NCI-H2107 treated with DMSO at 0.1 percent for 48 hours (cell line): ENCODE results near the gene PPP4C.
"Not testable (repeated sequence)": the region's sequence is repeated elsewhere in the genome, so short reads cannot be mapped to it uniquely, and the experiment has no call there.

ENCODE experiments used
- DNase-seq: peaks from one replicate; lab custom pipeline; 2025; ENCODE audit not compliant: unreplicated experiment; lab: John Stamatoyannopoulos, UW

The PPP4C gene

DNA sequence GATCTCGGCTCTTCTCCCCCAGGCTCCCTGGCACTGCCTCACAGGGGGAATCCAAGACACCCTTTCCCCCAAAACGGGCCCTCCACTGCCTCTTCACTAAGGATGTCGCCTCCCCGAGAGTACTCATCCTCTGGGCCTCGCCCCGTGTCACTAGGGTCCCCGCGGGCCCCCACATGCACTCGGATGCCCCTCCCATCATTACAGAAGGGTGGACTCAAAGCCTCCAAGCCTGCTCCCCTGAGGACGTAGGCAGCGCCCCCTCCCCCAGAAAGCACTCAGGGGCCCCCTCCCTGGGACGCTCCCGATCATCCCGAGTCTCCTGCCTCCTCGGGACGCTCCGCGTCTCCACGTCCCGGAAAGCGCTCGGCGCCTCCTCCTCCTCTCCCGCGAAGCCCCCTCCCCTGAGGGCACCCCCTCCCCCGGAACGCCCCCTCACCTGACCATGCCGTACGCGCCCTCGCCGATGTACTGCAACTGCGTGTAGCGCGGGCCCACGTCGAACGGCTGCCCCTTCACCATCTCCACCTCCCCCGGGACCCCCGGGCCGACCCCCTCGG is 46.9 kb downstream of the PPP4C start:
- no peak for DNase-seq

DNA sequence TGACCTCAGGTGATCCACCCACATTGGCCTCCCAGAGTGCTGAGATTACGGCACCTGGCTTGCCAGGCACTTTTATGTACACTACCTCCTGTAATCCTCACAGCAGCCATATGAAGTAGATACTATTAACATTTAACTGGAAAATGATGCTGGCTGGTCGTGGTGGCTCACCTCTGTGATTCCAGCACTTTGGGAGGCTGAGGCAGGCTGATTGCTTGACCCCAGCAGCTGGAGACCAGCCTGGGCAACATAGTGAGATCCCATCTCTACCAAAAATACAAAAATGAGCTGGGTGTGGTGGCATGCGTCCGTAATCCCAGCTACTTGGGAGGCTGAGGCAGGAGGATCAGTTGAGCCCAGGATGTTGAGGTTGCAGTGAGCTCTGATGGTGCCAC is 49.2 kb downstream of the PPP4C start:
- DNase-seq, result no peak

DNA sequence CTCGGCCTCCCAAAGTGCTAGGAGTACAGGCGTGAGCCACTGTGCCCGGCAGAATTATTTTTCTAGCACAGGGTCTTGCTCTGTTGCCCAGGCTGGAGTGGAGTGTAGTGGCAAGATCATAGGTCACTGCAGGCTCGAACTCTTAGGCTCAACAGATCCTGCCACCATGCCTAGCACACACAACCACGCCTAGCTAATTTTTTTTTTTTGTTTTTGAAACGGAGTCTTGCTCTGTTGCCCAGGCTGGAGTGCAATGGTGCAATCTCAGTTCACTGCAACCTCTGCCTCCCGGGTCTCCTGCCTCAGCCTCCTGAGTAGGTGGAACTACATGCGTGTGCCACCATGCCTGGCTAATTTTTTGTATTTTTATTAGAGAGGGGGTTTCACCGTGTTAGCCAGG is 49.9 kb downstream of the PPP4C start:
- DNase-seq, result not testable (repeated sequence)

DNA sequence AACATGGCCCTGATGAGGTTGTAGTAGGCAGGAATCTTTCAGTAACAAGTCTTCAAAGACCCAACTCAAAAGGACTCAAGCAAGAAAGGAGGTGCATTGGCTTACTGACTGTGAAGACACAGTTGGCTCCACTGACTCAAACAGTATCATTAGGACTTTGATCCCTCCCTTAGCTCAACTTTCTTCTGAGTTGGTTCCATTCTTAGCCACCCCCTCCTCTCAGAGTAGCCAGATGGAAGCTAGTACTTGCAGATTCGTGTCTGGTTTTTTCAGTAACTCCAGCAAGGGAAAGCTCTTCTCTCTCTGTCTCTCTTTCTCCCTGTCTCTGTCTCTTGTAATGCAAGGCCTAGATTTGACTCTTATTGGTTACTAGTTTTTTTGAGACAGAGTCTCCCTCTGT is 52.2 kb downstream of the PPP4C start:
- DNase-seq, result no peak

DNA sequence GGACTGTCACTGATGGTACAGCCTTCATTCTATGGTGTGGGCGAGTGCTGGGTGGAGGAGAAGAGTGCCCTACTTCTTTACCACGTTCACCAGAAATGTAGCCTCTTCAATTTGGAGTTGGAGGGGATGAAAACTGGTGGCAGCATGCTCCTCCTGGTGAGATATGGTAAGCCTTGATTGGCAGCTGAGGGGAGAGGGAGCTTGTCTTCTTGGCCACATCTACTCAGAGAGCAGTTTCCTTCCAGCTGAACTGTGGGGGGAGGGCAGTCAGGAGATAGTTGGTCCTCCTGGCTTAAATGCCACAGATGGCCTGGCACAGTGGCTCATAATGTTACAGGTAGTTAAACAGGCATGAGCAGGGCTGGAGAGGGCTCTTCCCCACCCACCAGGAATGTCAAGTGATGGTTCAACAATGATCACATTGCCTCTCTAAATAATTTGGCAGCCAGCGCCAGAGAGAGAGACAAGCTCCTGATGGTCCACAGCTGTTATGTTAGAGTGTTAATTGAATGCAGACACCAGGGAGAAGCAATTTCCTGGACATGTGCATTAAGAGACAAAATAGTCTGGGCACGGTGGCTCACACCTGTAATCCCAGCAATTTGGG is 56.2 kb downstream of the PPP4C start:
- peak; percentile 87 for DNase-seq

DNA sequence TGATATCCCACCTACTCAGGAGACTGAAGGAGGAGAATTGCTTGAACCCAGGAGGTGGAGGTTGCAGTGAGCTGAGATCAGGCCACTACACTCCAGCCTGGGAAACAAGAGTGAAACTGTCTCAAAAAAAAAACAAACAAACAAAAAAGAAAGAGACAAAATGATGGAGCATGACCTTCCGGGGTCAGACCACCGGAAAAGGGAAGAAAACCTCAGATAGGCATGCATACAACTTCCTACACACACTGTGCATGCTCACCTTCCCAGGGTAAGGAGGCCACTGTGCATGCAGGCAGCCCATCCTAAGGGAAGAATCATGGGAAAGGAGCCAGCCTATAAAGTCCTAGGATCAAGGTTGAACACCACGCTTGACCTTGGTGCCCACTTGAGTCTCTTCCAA is 56.8 kb downstream of the PPP4C start:
- DNase-seq, result no peak
